Keratinocyte (primary cell): Measurements from ENCODE around the gene MLEC.

Source experiments
- CTCF ChIP-seq, 3 experiments: IDR thresholded peaks in 1 of 3; conservative IDR thresholded peaks in 1 of 3; optimal IDR thresholded peaks in 1 of 3; 2 replicates in 2 of 3; 3 replicates in 1 of 3; pipeline versions ENCODE3 to v1.5.1; 2011; ENCODE audit warnings: low read length in 3 of 3, mild to moderate bottlenecking in 3 of 3, moderate library complexity in 2 of 3, control low read depth in 1 of 3, inconsistent platforms in 1 of 3; ENCODE audit not compliant: insufficient read depth in 2 of 3; ENCODE audit errors: extremely low read depth in 1 of 3
- EZH2 ChIP-seq: IDR thresholded peaks from one replicate; pipeline ENCODE4 v1.6.1; 2012; ENCODE audit warnings: inconsistent platforms, mild to moderate bottlenecking, low read length, moderate library complexity

GRCh38 chr12:120646044-120646443 lies 40.9 kb upstream of the MLEC start:
- TF ChIP-seq CTCF (optimal IDR thresholded peaks at IDR 0.05 in 1 of 3, IDR thresholded peaks at IDR 0.05 in 1 of 3, conservative IDR thresholded peaks at IDR 0.05 in 1 of 3; ENCODE audit: extremely low read depth in 1 of 3, insufficient read depth in 2 of 3, low read length in 3 of 3) = no peak
- no peak for TF ChIP-seq EZH2
